H1 (cell line): ENCODE measurements around the gene APOBR. TPM values are rescaled to one million over a fixed set of nuclear protein-coding genes. Genes with fewer than 3 reads are reported as not detected.

Experiments
- CTCF ChIA-PET: fragments of 300-600 bp; sonication (Branson Sonifier 250); formaldehyde crosslinking; loops from one replicate; lab custom pipeline; 2021; ENCODE audit not compliant: partially characterized antibody; lab: Charles Lee
- POLR2A ChIA-PET: fragments of 300-600 bp; sonication (Branson Sonifier 250); formaldehyde crosslinking; loops from one replicate; lab custom pipeline; 2021; ENCODE audit warnings: inconsistent platforms; ENCODE audit not compliant: partially characterized antibody; lab: Charles Lee
- DNase-seq, 2 experiments: peaks; one replicate each; pipeline versions ENCODE4 v3.0.0 to v3.0.0-alpha.2; 2010 to 2022; ENCODE audit warnings: low spot score in 2 of 2, low read depth in 1 of 2, mixed read lengths in 1 of 2
- FAIRE-seq: peaks from 2 replicates; lab custom pipeline; 2011; peaks lifted over from hg19 to GRCh38; lab: Jason Lieb, UNC
- H2AFZ ChIP-seq: 2 replicates; pipeline ENCODE4 v1.8.1; 2012; ENCODE audit warnings: low read length, inconsistent platforms
- H2AK5ac ChIP-seq: 2 replicates; pipeline ENCODE4 v1.6.1; 2013; ENCODE audit warnings: low read depth, low read length
- H2BK120ac ChIP-seq: replicated peaks from 2 replicates; pipeline ENCODE3; 2013; ENCODE audit warnings: low read depth, low read length, inconsistent platforms
- H2BK12ac ChIP-seq: 2 replicates; pipeline ENCODE4 v1.6.1; 2013; ENCODE audit warnings: low read depth, low read length
- H2BK15ac ChIP-seq: 2 replicates; pipeline ENCODE4 v1.6.1; 2013; ENCODE audit warnings: low read length
- H2BK20ac ChIP-seq: 2 replicates; pipeline ENCODE4 v1.6.1; 2013; ENCODE audit warnings: low read length
- H2BK5ac ChIP-seq: 2 replicates; pipeline ENCODE4 v1.6.1; 2013; ENCODE audit warnings: low read depth, low read length
- H3K14ac ChIP-seq: 2 replicates; pipeline ENCODE4 v1.6.1; 2013; ENCODE audit warnings: inconsistent platforms; ENCODE audit not compliant: insufficient read length
- H3K18ac ChIP-seq: 2 replicates; pipeline ENCODE4 v1.6.1; 2013; ENCODE audit warnings: low read length; ENCODE audit errors: extremely low read depth
- H3K23ac ChIP-seq: 2 replicates; pipeline ENCODE4 v1.6.1; 2013; ENCODE audit warnings: inconsistent platforms; ENCODE audit not compliant: insufficient read length
- H3K23me2 ChIP-seq: 2 replicates; pipeline ENCODE4 v1.6.1; 2013; ENCODE audit warnings: low read depth, low read length
- H3K27ac ChIP-seq: 2 replicates; pipeline ENCODE4 v1.6.1; 2011; ENCODE audit warnings: low read depth, low read length, inconsistent platforms
- H3K27me3 ChIP-seq, 4 experiments: replicated peaks in 1 of 4; 1 replicate in 1 of 4; 2 replicates in 3 of 4; pipeline versions ENCODE4 v1.6.1 to v1.8.1; 2011 to 2013; ENCODE audit warnings: low read length in 3 of 4, mild to moderate bottlenecking in 3 of 4, inconsistent platforms in 2 of 4, mixed read lengths in 2 of 4, moderate library complexity in 1 of 4; ENCODE audit not compliant: control insufficient read depth in 3 of 4, insufficient read depth in 3 of 4; ENCODE audit errors: extremely low read depth in 1 of 4
- H3K36me3 ChIP-seq, 4 experiments: 2 replicates each; pipeline versions ENCODE4 v1.6.1 to v1.8.1; 2011 to 2013; ENCODE audit warnings: mild to moderate bottlenecking in 4 of 4, low read length in 3 of 4, moderate library complexity in 2 of 4, control low read depth in 1 of 4, inconsistent platforms in 1 of 4; ENCODE audit not compliant: insufficient read depth in 4 of 4, control insufficient read depth in 2 of 4
- H3K4ac ChIP-seq: replicated peaks from 2 replicates; pipeline ENCODE3; 2013; ENCODE audit warnings: low read length, low read depth, mixed read lengths, inconsistent platforms; ENCODE audit not compliant: insufficient read length
- H3K4me1 ChIP-seq, 4 experiments: replicated peaks in 1 of 4; 1 replicate in 1 of 4; 2 replicates in 3 of 4; pipeline versions ENCODE4 v1.6.1 to v1.8.1; 2011 to 2013; ENCODE audit warnings: low read length in 3 of 4, inconsistent platforms in 2 of 4, mixed read lengths in 1 of 4; ENCODE audit not compliant: insufficient read depth in 4 of 4, control insufficient read depth in 3 of 4
- H3K4me2 ChIP-seq, 2 experiments: 2 replicates each; pipeline versions ENCODE4 v1.6.1 to v1.8.1; 2011 to 2013; ENCODE audit warnings: low read depth in 2 of 2, low read length in 2 of 2, control low read depth in 1 of 2, inconsistent platforms in 1 of 2, mild to moderate bottlenecking in 1 of 2; ENCODE audit not compliant: insufficient read depth in 1 of 2
- H3K4me3 ChIP-seq, 4 experiments: fragments of 200-600, 300-600 bp in 1 of 4; sonication (generic), shearing (Covaris generic), sonication (Bioruptor Twin) in 1 of 4; 2 replicates each; pipeline versions ENCODE4 v1.5.1 to v1.8.1; 2011 to 2016; ENCODE audit warnings: low read length in 4 of 4, low read depth in 3 of 4, control low read depth in 2 of 4, inconsistent platforms in 2 of 4, mild to moderate bottlenecking in 2 of 4, mixed read lengths in 1 of 4, moderate library complexity in 1 of 4; ENCODE audit not compliant: insufficient read depth in 2 of 4; ENCODE audit errors: extremely low read depth in 1 of 4
- H3K56ac ChIP-seq: replicated peaks from 2 replicates; pipeline ENCODE3; 2013; ENCODE audit warnings: low read depth, mild to moderate bottlenecking, mixed read lengths, low read length, inconsistent platforms; ENCODE audit not compliant: insufficient read length
- H3K79me1 ChIP-seq: 2 replicates; pipeline ENCODE4 v1.6.1; 2013; ENCODE audit warnings: low read depth, low read length, control low read depth
- H3K79me2 ChIP-seq, 2 experiments: 2 replicates each; pipeline versions ENCODE4 v1.6.1 to v1.8.1; 2012 to 2013; ENCODE audit warnings: low read length in 2 of 2, mild to moderate bottlenecking in 2 of 2, inconsistent platforms in 1 of 2; ENCODE audit not compliant: insufficient read depth in 2 of 2, control insufficient read depth in 1 of 2
- H3K9ac ChIP-seq, 4 experiments: replicated peaks in 1 of 4; 1 replicate in 1 of 4; 2 replicates in 3 of 4; pipeline versions ENCODE4 v1.6.1 to v1.8.1; 2011 to 2013; ENCODE audit warnings: low read depth in 3 of 4, low read length in 3 of 4, control low read depth in 2 of 4, mild to moderate bottlenecking in 2 of 4, moderate library complexity in 2 of 4, inconsistent platforms in 1 of 4; ENCODE audit errors: extremely low read depth in 1 of 4
- H3K9me3 ChIP-seq, 2 experiments: 2 replicates each; pipeline versions ENCODE4 v1.6.1 to v1.8.1; 2012 to 2013; ENCODE audit warnings: mild to moderate bottlenecking in 2 of 2, moderate library complexity in 2 of 2, control low read depth in 1 of 2, inconsistent platforms in 1 of 2, low read depth in 1 of 2, low read length in 1 of 2, mixed read lengths in 1 of 2; ENCODE audit not compliant: insufficient read depth in 2 of 2
- H4K20me1 ChIP-seq, 2 experiments: replicated peaks in 1 of 2; 2 replicates each; pipeline versions ENCODE3 to v1.8.1; 2011 to 2013; ENCODE audit warnings: inconsistent platforms in 2 of 2, low read length in 2 of 2, mild to moderate bottlenecking in 1 of 2; ENCODE audit not compliant: insufficient read depth in 2 of 2, control insufficient read depth in 1 of 2
- H4K5ac ChIP-seq: 2 replicates; pipeline ENCODE4 v1.6.1; 2013; ENCODE audit warnings: low read length, low read depth, mixed read lengths, inconsistent platforms; ENCODE audit not compliant: insufficient read length
- H4K8ac ChIP-seq: 2 replicates; pipeline ENCODE4 v1.8.0; 2013; ENCODE audit warnings: mild to moderate bottlenecking, moderate library complexity, low read length, inconsistent platforms; ENCODE audit not compliant: insufficient read depth; ENCODE audit errors: extremely low read depth
- H4K91ac ChIP-seq: replicated peaks from 2 replicates; pipeline ENCODE3; 2013; ENCODE audit warnings: low read length, mixed read lengths, inconsistent platforms; ENCODE audit not compliant: insufficient read length
- WGBS, 2 experiments: shearing (Covaris generic) in 1 of 2; methylation state at CpG; one replicate each; pipeline versions ENCODE4 v1.1.6 to v1.1.7; 2013 to 2015; ENCODE audit warnings: low lambda C conversion rate in 2 of 2, mixed read lengths in 2 of 2, inconsistent platforms in 1 of 2, low coverage in 1 of 2, missing lambda C conversion rate in 1 of 2; ENCODE audit not compliant: insufficient replicate concordance in 2 of 2, insufficient coverage in 1 of 2, insufficient read length in 1 of 2; ENCODE audit errors: extremely low coverage in 1 of 2, missing lambda C conversion rate in 1 of 2; 5-methylcytosine and 5-hydroxymethylcytosine counted together
- polyA plus RNA-seq, 7 experiments: library from polyadenylated mRNA; depleted of rRNA in 3 of 7; stranded (reverse) in 5 of 7; unstranded in 2 of 7; fragments of >200 nt in 5 of 7; fragments of 200-250 nt in 2 of 7; gene quantifications; 1 replicate in 5 of 7; 2 replicates in 1 of 7; 4 replicates in 1 of 7; pipeline versions ENCODE4 v1.2.1 to v1.2.3, GENCODE V29; 2011 to 2013; ENCODE audit warnings: missing spikeins in 2 of 7, mixed read lengths in 2 of 7
- total RNA-seq: library from RNA; stranded (reverse); fragmentation: NEBNext Ultra II Directional; extraction: Animal tissue kit (Norgen Biotek cat#: 25700); gene quantifications from 2 replicates; pipeline ENCODE4 v1.2.1, GENCODE V29; 2021

Gene APOBR
- total and polyA plus RNA-seq, 2 of the 8 experiments (the other 6 are each of a cell fraction or from before 2014, with no cell fraction given) = not detected

DNA sequence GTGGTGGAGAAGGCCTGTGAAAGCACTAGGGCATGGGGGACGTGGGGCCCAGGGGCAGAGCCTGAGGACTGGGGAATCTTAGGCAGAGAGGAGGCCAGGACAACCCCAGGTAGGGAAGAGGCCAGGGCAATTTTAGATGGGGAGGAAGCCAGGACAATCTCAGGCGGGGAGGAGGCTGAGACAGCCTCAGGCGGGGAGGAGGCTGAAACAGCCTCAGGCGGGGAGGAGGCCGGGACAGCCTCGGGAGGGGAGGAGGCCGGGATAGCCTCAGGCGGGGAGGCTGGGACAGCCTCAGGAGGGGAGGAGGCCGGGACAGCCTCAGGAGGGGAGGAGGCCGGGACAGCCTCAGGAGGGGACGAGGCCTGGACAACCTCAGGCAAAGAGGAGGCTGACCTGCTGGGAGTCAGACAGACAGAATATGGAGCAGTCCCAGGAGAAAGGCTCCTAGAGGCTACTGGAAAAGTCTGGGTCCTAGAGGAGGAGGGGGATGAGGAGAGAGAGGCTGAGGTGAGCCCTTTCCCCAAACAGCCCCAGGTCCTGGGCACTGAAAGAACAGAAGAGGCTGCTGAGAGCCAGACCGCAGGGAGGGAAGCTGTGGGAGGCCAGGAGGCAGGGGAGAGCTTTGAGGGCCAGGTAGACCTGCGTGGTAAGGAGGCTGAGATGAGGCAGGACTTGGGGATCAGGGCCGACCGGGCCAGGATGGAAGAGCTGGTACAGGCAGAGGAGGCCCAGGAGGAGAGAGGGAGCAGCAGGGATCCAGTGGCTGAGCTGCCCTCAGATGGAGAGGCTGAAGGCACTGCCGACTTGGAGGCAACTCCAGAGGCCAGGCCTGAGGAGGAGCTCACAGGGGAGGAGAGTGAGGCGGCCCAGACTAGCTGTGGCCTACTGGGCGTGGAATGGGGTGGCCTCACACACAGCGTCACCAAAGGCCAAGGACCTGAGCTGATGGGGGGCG is 1.6 kb downstream of the APOBR start:
- FAIRE-seq (no peak), DNase-seq (no peak)
- Histone ChIP-seq H3K79me1 (no peaks in the 10 kb centered on the region), H2BK5ac (no peak overlapping the region), H3K23me2 (peaks cover under 1% of the 10 kb centered on the region; the same call in 1 of the 2 replicates), H3K4me3 (no peak overlapping the region), H3K4me2 (no peak overlapping the region), H3K27me3 (peaks cover 0 to 2% (median 0%) of the 10 kb centered on the region in 4 experiments; a peak in 1 of 7 replicates), H4K8ac (peak overlapping the region; percentile 59; the same call in 1 of the 2 replicates), H3K18ac (no peak overlapping the region), H2BK120ac (no peak overlapping the region), H3K4ac (no peak overlapping the region), H3K56ac (no peak overlapping the region), H4K91ac (peak overlapping the region; percentile 9), H3K36me3 (no peaks in the 10 kb centered on the region), H4K20me1 (no peaks in the 10 kb centered on the region), H3K14ac (no peak overlapping the region), H2AK5ac (no peak overlapping the region), H4K5ac (no peak overlapping the region), H2BK20ac (no peak overlapping the region), H2BK15ac (no peak overlapping the region), H3K9me3 (no peaks in the 10 kb centered on the region), H3K79me2 (no peaks in the 10 kb centered on the region), H3K4me1 (no peaks in the 10 kb centered on the region), H2BK12ac (no peak overlapping the region; the same call in 1 of the 2 replicates), H3K9ac (no peak overlapping the region; a peak in 1 of 7 replicates), H2AFZ (no peak overlapping the region; the same call in 1 of the 2 replicates), H3K23ac (no peak overlapping the region), H3K27ac (no peak overlapping the region)
- 80% methylated on average over 10 of the region's 20 CpGs; no CpG with 5 or more reads in 1 of the 2 experiments for WGBS, 2 experiments
- ChIA-PET POLR2A (no interaction called here), CTCF (interaction anchor here (0.6 to 1.1 kb wide), 3 partner anchors 8 to 1588 kb away, joined by 3 read pairs; no protein-coding TSS in a partner anchor)
